GM12878 (cell line): Measurements from ENCODE around the gene ZBTB49. TPM values are rescaled to one million over a fixed set of nuclear protein-coding genes. Genes with fewer than 3 reads are reported as not detected.

Experiments
- ATAC-seq: fragments of 200-7000 bp; cut with Tn5 transposase; 3 replicates; pipeline ENCODE4 v1.9.1; 2020; ENCODE audit warnings: mild to moderate bottlenecking, moderate library complexity
- BruUV-seq: library from RNA; stranded (reverse); fragments of 400-500 nt; replicated peaks from 2 replicates; lab custom pipeline; 2021; lab: Mats Ljungman, UMichigan
- CTCF ChIA-PET: fragments of 300-600 bp; sonication (Branson Sonifier 250); formaldehyde crosslinking; extraction: SDS; loops from one replicate; lab custom pipeline; 2021; ENCODE audit warnings: inconsistent platforms; lab: Yijun Ruan, JAX
- POLR2A ChIA-PET: fragments of 350-600 bp; formaldehyde crosslinking; extraction: SDS; loops from one replicate; lab custom pipeline; 2021; ENCODE audit warnings: inconsistent platforms; lab: Charles Lee
- RAD21 ChIA-PET: fragments of 300-600 bp; sonication (Branson Sonifier 250); formaldehyde crosslinking; loops from one replicate; lab custom pipeline; 2023; ENCODE audit warnings: antibody characterized with exemption; ENCODE audit not compliant: unreplicated experiment; lab: Charles Lee
- SMC1A ChIA-PET: fragments of 300-600 bp; sonication (Branson Sonifier 250); formaldehyde crosslinking; loops from one replicate; lab custom pipeline; 2023; ENCODE audit not compliant: unreplicated experiment, uncharacterized antibody; lab: Charles Lee
- DNase-seq: peaks from one replicate; pipeline ENCODE4 v3.0.0-alpha.2; 2011; ENCODE audit warnings: low read depth, low spot score
- FAIRE-seq: peaks from 3 replicates; lab custom pipeline; 2011; peaks lifted over from hg19 to GRCh38; lab: Jason Lieb, UNC
- H2AFZ ChIP-seq: 2 replicates; pipeline ENCODE4 v1.6.0; 2011; ENCODE audit warnings: low read depth, low read length, control low read depth; ENCODE audit not compliant: control insufficient read depth
- H3K27ac ChIP-seq: 2 replicates; pipeline ENCODE4 v1.5.1; 2011; ENCODE audit warnings: control low read depth; ENCODE audit not compliant: control insufficient read depth, insufficient read depth
- H3K27me3 ChIP-seq, 2 experiments: replicated peaks in 1 of 2; 2 replicates each; pipeline versions ENCODE4 v1.6.0 to v1.6.1; 2011; ENCODE audit warnings: low read length in 1 of 2; ENCODE audit not compliant: control insufficient read depth in 2 of 2, insufficient read depth in 2 of 2
- H3K36me3 ChIP-seq, 2 experiments: 2 replicates each; pipeline ENCODE4 v1.5.1; 2011; ENCODE audit warnings: low read length in 1 of 2; ENCODE audit not compliant: control insufficient read depth in 2 of 2, insufficient read depth in 2 of 2
- H3K4me1 ChIP-seq: 2 replicates; pipeline ENCODE4 v1.6.1; 2011; ENCODE audit warnings: mild to moderate bottlenecking, low read length, moderate library complexity, mixed read lengths; ENCODE audit not compliant: control insufficient read depth, insufficient read depth
- H3K4me2 ChIP-seq: 2 replicates; pipeline ENCODE4 v1.6.0; 2011; ENCODE audit warnings: control low read depth; ENCODE audit not compliant: control insufficient read depth, insufficient read depth
- H3K4me3 ChIP-seq: fragments of 200-600 bp; sonication (generic); 2 replicates; pipeline ENCODE4 v1.5.1; 2016
- H3K79me2 ChIP-seq: 2 replicates; pipeline ENCODE4 v1.6.0; 2011; ENCODE audit warnings: low read length; ENCODE audit not compliant: control insufficient read depth, insufficient read depth
- H3K9ac ChIP-seq: 2 replicates; pipeline ENCODE4 v1.8.0; 2011; ENCODE audit warnings: low read length, control low read depth, mixed read lengths; ENCODE audit not compliant: control insufficient read depth, insufficient read depth
- H3K9me3 ChIP-seq: replicated peaks from 3 replicates; pipeline ENCODE4 v1.5.1; 2011; ENCODE audit warnings: mild to moderate bottlenecking, low read length; ENCODE audit not compliant: control insufficient read depth, insufficient read depth
- H4K20me1 ChIP-seq: 2 replicates; pipeline ENCODE4 v1.6.0; 2011; ENCODE audit not compliant: control insufficient read depth, insufficient read depth
- EGR1 ChIP-seq, 2 experiments: IDR thresholded peaks; 1 replicate in 1 of 2; 2 replicates in 1 of 2; pipeline ENCODE4 v1.6.1; 2011 to 2012; ENCODE audit warnings: low read depth in 2 of 2, low read length in 2 of 2, borderline replicate concordance in 1 of 2, mild to moderate bottlenecking in 1 of 2, moderate library complexity in 1 of 2
- KDM1A ChIP-seq: fragments of 200-600 bp; sonication (generic); IDR thresholded peaks from 2 replicates; pipeline ENCODE4 v1.6.1; 2016; ENCODE audit warnings: borderline replicate concordance
- LARP7 ChIP-seq: fragments of 450-650 bp; IDR thresholded peaks from 2 replicates; pipeline ENCODE4 v1.6.1; 2017; ENCODE audit warnings: mild to moderate bottlenecking
- MXI1 ChIP-seq: fragments of 150-350 bp; IDR thresholded peaks from 2 replicates; pipeline ENCODE4 v1.6.1; 2011; ENCODE audit warnings: low read depth, mild to moderate bottlenecking, inconsistent platforms, low read length, improper control_type of control experiment
- NRF1 ChIP-seq: conservative IDR thresholded peaks from 2 replicates; pipeline ENCODE4 v1.6.1; 2011; ENCODE audit warnings: mild to moderate bottlenecking, low read depth, low read length, improper control_type of control experiment
- POLR2AphosphoS5 ChIP-seq: IDR thresholded peaks from 2 replicates; pipeline ENCODE4 v1.6.1; 2011; ENCODE audit warnings: mild to moderate bottlenecking, low read length, inconsistent platforms
- SIN3A ChIP-seq: IDR thresholded peaks from 2 replicates; pipeline ENCODE4 v1.6.1; 2012; ENCODE audit warnings: low read depth, low read length, improper control_type of control experiment
- SMAD1 ChIP-seq: fragments of 450-650 bp; IDR thresholded peaks from 2 replicates; pipeline ENCODE4 v1.6.1; 2018; ENCODE audit warnings: mild to moderate bottlenecking, low read depth; ENCODE audit not compliant: partially characterized antibody
- SPI1 ChIP-seq: IDR thresholded peaks from 2 replicates; pipeline ENCODE4 v1.6.1; 2011; ENCODE audit warnings: low read depth, mild to moderate bottlenecking, low read length, moderate library complexity, borderline replicate concordance; ENCODE audit not compliant: insufficient read depth
- SREBF1 ChIP-seq: IDR thresholded peaks from 2 replicates; pipeline ENCODE4 v1.6.1; 2012; ENCODE audit warnings: mild to moderate bottlenecking, low read length
- SRF ChIP-seq, 2 experiments: IDR thresholded peaks; 2 replicates each; pipeline ENCODE4 v1.6.1; 2011; ENCODE audit warnings: low read depth in 2 of 2, low read length in 2 of 2, mild to moderate bottlenecking in 1 of 2, moderate library complexity in 1 of 2
- ZNF24 ChIP-seq: fragments of 450-650 bp; IDR thresholded peaks from 2 replicates; pipeline ENCODE4 v1.6.1; 2017; ENCODE audit warnings: antibody characterized with exemption, mild to moderate bottlenecking
- WGBS: methylation state at CpG from one replicate; pipeline ENCODE4 v1.1.6; 2016; ENCODE audit warnings: low lambda C conversion rate; ENCODE audit not compliant: insufficient replicate concordance, insufficient coverage; ENCODE audit errors: missing lambda C conversion rate; 5-methylcytosine and 5-hydroxymethylcytosine counted together
- in situ Hi-C: fragments of 300-500 bp; cut with MboI; formaldehyde crosslinking; loops from 9 replicates; pipeline ENCODE4 v1.14.3; 2018; ENCODE audit warnings: mixed read lengths
- intact Hi-C: fragments of 100-400 bp; cut with micrococcal nuclease; formaldehyde crosslinking; loops from one replicate; pipeline ENCODE4 v1.14.2; 2022; ENCODE audit not compliant: unreplicated experiment
- polyA plus RNA-seq, 11 experiments: library from polyadenylated mRNA; depleted of rRNA in 4 of 11; unstranded in 6 of 11; stranded (reverse) in 5 of 11; fragments of >200 nt; fragmentation: Nextera tagmentation in 4 of 11; fragmentation: Illumina TruSeq in 1 of 11; extraction: Ambion mirVana in 4 of 11; extraction: Trizol in 1 of 11; gene quantifications; 1 replicate in 1 of 11; 2 replicates in 10 of 11; pipeline versions ENCODE4 v1.2.1 to v1.2.3, GENCODE V29; 2011 to 2016; ENCODE audit warnings: inconsistent platforms in 2 of 11, missing spikeins in 2 of 11, low read depth in 1 of 11
- total RNA-seq, 4 experiments: library from RNA; depleted of rRNA in 3 of 4; stranded (reverse); fragments of >200 nt in 3 of 4; fragmentation: Illumina TruSeq in 1 of 4; extraction: Trizol in 1 of 4; gene quantifications; 2 replicates each; pipeline versions ENCODE4 v1.2.1 to v1.2.3, GENCODE V29; 2013 to 2021
- TF ChIP-seq, protein P1 (sequence below): fragments of 450-650 bp; conservative IDR thresholded peaks from 2 replicates; pipeline ENCODE4 v1.6.1; 2017; ENCODE audit warnings: mild to moderate bottlenecking, moderate library complexity
- TF ChIP-seq, protein P2 (sequence below): fragments of 450-650 bp; IDR thresholded peaks from 2 replicates; pipeline ENCODE4 v1.6.1; 2014; ENCODE audit warnings: mild to moderate bottlenecking

The ZBTB49 gene
- total and polyA plus RNA-seq, 10 of the 15 experiments (the other 5 are each of a cell fraction or from before 2014, with no cell fraction given), result 0.37 to 4.8 (median 4.1) TPM

DNA sequence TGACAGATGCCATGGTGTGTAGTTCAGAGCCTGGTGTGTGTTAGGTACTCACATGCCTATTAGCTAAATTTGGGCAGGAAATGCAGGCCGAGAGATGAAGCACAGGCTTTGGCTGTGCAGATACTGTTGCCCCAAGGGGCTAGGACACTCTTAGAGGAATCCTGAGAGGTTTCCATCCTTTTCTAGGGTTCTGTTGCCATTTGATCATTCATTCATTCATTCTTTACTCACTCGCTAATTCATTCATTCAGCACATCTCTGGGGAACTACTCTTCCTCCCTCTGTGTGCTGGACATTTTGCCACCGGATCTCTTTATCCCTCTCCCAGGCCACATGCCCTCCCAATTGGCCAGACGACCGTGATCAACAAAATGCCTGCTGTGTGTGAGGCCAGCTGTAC lies 53.0 kb downstream of the ZBTB49 start:
- Histone ChIP-seq H3K79me2 (no peaks in the 10 kb centered on the region), H3K27ac (no peak overlapping the region), H2AFZ (no peak overlapping the region)
- in situ Hi-C loops, result loop anchor here (25.0 kb wide), 1 partner anchor 356 kb away; no protein-coding TSS in a partner anchor
- TF ChIP-seq LARP7 (no peak), SREBF1 (no peak), NRF1 (no peak), KDM1A (no peak), EGR1 (IDR thresholded peaks at IDR 0.05; ENCODE audit: borderline replicate concordance in 1 of 2, low read depth in 2 of 2, low read length in 2 of 2) (no peak), ZNF24 (peak; percentile 80; the same call in 1 of the 2 replicates)
- TF ChIP-seq, all 136 proteins: peak for 1
- Histone ChIP-seq H3K4me1 (peaks cover 15% of the 10 kb centered on the region), H3K4me2 (no peak overlapping the region), H3K36me3 (no peaks in the 10 kb centered on the region), H3K27me3 (no peaks in the 10 kb centered on the region), H4K20me1 (no peaks in the 10 kb centered on the region), H3K9ac (no peak overlapping the region), H3K4me3 (no peak overlapping the region), H3K9me3 (no peaks in the 10 kb centered on the region)
- 79% methylated on average over 5 of the region's 5 CpGs for WGBS
- no TSS peak for BruUV-seq
- ChIA-PET RAD21 (no interaction called here), CTCF (interaction anchor here (0.7 to 1.4 kb wide), 4 partner anchors 10 to 92 kb away, joined by 3 to 5 read pairs (median 3); no protein-coding TSS in a partner anchor), POLR2A (no interaction called here), SMC1A (no interaction called here)
- intact Hi-C loops, result no loop called here
- DNase-seq, result no peak
- no peak for ATAC-seq
- FAIRE-seq, result no peak

DNA sequence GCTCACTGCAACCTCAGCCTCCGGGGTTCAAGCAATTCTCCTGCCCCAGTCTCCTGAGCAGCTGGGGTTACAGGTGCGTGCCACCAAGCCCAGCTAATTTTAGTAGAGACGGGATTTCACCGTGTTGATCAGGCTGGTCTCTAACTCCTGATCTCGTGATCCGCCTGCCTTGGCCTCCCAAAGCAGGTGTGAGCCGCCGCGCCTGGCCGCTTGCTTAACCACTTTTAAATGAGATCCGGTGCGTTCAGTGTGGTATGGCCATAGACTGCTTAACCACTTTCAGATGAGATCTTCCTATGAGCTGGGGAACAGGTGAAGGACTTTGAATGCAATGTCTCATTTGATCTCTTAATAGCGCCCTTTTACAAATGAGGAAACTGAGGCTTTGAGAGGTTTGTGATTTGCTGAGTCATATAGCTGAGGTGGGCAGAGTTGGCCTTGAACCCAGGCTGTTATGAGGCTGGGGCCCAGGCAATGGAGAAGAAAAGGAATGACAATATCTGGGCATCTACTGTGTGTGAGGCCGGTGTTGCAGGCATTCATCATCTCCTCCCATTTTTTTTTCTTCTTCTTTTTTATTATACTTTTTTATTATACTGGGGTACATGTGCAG lies 55.0 kb downstream of the ZBTB49 start:
- H3K4me3 ChIP-seq, result no peak overlapping the region
- BruUV-seq, result no TSS peak
- TF ChIP-seq MXI1 (no peak), SRF (IDR thresholded peaks at IDR 0.05; ENCODE audit: low read depth in 2 of 2, low read length in 2 of 2) (no peak), SPI1 (no peak), SMAD1 (no peak), SIN3A (no peak), POLR2AphosphoS5 (no peak)
- TF ChIP-seq, protein P1, sequence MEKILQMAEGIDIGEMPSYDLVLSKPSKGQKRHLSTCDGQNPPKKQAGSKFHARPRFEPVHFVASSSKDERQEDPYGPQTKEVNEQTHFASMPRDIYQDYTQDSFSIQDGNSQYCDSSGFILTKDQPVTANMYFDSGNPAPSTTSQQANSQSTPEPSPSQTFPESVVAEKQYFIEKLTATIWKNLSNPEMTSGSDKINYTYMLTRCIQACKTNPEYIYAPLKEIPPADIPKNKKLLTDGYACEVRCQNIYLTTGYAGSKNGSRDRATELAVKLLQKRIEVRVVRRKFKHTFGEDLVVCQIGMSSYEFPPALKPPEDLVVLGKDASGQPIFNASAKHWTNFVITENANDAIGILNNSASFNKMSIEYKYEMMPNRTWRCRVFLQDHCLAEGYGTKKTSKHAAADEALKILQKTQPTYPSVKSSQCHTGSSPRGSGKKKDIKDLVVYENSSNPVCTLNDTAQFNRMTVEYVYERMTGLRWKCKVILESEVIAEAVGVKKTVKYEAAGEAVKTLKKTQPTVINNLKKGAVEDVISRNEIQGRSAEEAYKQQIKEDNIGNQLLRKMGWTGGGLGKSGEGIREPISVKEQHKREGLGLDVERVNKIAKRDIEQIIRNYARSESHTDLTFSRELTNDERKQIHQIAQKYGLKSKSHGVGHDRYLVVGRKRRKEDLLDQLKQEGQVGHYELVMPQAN, result no peak
- TF ChIP-seq, protein P2, sequence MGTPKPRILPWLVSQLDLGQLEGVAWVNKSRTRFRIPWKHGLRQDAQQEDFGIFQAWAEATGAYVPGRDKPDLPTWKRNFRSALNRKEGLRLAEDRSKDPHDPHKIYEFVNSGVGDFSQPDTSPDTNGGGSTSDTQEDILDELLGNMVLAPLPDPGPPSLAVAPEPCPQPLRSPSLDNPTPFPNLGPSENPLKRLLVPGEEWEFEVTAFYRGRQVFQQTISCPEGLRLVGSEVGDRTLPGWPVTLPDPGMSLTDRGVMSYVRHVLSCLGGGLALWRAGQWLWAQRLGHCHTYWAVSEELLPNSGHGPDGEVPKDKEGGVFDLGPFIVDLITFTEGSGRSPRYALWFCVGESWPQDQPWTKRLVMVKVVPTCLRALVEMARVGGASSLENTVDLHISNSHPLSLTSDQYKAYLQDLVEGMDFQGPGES, result no peak

More for the DNA sequence above, 55.0 kb downstream of the ZBTB49 start:
- no peaks in the 10 kb centered on the region; the same call in 2 of the 3 replicates for H3K9me3 ChIP-seq
- H3K27me3 ChIP-seq, result no peaks in the 10 kb centered on the region
- no peaks in the 10 kb centered on the region for H3K79me2 ChIP-seq
- no peak overlapping the region for H3K9ac ChIP-seq
- FAIRE-seq (peak; percentile 90), DNase-seq (peak; percentile 49), ATAC-seq (peak; percentile 91)
- H3K36me3 ChIP-seq, result no peaks in the 10 kb centered on the region
- no peak overlapping the region for H3K27ac ChIP-seq
- RAD21 ChIA-PET, result no interaction called here
- intact Hi-C loops (no loop called here), in situ Hi-C loops (loop anchor here (25.0 kb wide), 1 partner anchor 358 kb away; no protein-coding TSS in a partner anchor)
- H3K4me1 ChIP-seq, result peaks cover 15% of the 10 kb centered on the region
- H4K20me1 ChIP-seq, result no peaks in the 10 kb centered on the region
- H2AFZ ChIP-seq, result no peak overlapping the region
- SMC1A ChIA-PET, result interaction anchor here (1.3 kb wide), 1 partner anchor 93 kb away, joined by 3 read pairs; no protein-coding TSS in a partner anchor
- H3K4me2 ChIP-seq, result peak overlapping the region; percentile 49
- POLR2A ChIA-PET, result no interaction called here
- 6% methylated on average over 14 of the region's 14 CpGs for WGBS
- CTCF ChIA-PET, result interaction anchor here (0.7 to 1.4 kb wide), 2 partner anchors 26 to 93 kb away, joined by 3 to 4 read pairs; no protein-coding TSS in a partner anchor
